GM19035 (cell line): ENCODE measurements around the gene EVC2.
"Not testable (repeated sequence)": the region's sequence is repeated elsewhere in the genome, so short reads cannot be mapped to it uniquely, and the experiment has no call there.

Source experiments
- ATAC-seq: cut with Tn5 transposase; IDR thresholded peaks from one replicate; pipeline ENCODE4 v1.9.1; 2021; ENCODE audit not compliant: unreplicated experiment

EVC2 gene

GRCh38 chr4:5746829-5747737, 38.7 kb upstream of the EVC2 start:
- ATAC-seq = no peak

DNA sequence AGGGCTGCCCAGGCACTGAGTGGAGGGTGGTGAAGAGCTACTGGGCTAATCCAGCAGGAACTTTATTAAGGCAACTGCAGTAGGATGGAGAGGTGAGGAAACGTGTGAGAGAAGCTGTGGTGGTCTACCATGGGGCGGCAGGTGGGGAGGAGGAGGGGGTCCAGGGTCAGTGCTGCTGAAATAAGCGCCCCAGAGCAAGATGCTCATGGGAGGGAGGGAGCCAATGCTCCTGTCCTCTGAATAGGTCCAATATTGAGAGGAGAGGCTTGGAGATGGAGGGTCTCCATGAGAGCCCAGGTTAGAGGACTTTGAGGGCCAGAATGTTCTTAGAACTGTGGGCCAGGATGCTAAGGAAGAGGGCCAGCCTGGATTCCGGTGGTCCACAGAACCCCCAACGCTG, 37.9 kb upstream of the EVC2 start:
- no peak for ATAC-seq

DNA sequence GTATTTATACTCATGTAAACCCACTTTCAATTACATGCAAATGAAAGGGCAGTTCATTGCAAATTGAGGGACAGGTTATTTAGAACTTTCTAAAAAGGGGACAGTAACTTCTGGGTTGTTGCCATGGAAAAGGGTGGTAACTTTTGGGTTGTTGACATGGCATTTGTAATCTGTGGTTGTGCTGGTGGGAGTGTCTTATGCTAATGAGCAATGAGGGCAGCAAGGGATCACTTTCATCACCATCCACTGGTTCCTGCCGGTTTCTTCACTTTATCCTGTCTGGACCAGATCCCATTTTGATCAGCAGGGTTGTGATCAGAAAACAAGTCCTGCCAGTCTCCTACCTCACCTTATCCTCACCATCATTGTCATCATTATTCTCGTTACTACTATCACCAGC, 34.6 kb upstream of the EVC2 start:
- ATAC-seq = no peak

- no peak for ATAC-seq
Observed at GRCh38 chr4:5742388-5742787, 34.0 kb upstream of the EVC2 start.

DNA sequence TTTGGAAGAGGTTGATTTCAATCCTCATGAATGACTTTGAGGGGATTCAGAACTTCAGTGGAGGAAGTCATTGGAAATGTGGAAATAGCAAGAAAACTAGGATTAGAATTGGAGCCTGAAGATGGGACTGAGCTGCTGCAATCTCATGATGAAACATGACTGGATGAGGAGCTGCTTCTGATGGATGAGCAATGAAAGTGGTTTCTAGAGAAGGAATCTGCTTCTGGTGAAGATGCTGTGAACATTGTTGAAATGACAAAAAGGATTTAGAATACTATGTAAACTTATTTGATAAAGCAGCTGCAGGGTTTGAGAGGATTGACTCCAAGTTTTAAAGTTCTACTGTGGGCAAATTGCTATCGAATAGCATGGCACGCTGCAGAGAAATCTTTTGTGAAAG, 29.7 kb upstream of the EVC2 start:
- ATAC-seq = no peak

- ATAC-seq = no peak
Observed at GRCh38 chr4:5735463-5735862, 27.1 kb upstream of the EVC2 start.

- no peak for ATAC-seq
Observed at GRCh38 chr4:5734853-5735252, 26.5 kb upstream of the EVC2 start.

DNA sequence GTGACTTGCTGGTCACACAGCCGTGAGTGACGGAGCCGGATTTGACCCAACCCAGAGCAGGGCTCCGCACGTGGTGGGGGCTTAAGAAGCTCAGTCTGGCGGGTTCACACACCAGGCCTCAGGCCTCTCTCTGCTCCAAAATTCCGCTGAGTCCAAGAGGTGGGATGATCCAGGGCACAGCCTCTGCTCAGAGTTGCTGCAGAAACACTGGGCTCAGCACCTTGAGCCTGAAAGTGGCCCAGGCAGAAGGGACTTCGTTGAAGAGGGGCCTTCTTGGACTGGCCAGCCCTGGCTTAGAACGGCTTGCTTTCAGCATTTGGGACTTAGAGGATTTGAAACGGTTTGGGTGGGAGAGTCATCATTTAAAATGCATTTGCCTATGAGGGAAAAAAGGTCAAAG, 23.8 kb upstream of the EVC2 start:
- ATAC-seq = no peak

DNA sequence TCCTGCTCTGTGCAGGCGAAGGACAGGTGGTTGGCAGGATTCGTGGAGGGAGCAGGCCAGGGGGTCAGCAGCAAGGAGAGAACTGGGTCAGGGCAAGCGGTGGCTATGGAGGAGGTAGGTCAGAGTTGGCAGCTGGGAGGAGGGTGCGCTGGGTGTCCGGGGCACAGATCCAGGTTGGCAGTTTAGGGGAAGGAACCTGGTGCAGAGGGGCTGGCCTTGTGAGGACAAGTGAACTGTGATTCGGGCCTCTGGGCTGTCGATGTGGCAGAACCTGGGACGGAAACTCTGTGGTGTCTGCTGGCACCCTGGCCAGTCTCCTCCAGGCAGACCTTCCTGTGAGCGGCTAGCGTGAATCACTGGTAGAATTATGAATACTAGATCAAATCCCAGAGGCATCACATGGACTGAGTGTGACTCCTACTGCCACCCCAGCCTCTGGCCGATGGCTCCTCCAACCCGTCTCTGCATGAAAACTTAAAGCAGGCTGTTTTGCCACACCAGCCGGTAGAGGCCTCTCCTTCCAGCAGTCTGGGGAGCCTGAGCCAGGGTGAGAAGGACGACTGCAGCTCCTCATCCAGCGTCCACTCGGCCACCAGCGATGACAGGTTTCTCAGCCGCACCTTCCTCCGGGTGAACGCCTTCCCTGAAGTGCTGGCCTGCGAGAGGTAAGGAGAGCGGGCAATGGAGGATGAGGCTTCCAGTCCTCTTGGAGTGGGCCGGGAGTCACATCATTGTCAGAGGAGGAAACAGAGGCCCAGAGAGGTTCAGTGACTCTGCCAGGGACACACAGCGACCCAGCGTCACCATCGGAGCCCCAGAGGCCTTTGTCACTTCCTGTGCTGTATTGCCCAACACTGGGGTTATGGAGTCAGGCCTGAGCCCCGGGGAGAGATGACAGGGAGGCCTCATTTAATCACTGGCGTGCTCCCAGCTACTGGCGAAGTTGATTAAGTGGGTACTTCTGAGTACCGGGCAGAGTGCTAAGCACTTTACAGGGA, 22.9 kb upstream of the EVC2 start:
- ATAC-seq = no peak

DNA sequence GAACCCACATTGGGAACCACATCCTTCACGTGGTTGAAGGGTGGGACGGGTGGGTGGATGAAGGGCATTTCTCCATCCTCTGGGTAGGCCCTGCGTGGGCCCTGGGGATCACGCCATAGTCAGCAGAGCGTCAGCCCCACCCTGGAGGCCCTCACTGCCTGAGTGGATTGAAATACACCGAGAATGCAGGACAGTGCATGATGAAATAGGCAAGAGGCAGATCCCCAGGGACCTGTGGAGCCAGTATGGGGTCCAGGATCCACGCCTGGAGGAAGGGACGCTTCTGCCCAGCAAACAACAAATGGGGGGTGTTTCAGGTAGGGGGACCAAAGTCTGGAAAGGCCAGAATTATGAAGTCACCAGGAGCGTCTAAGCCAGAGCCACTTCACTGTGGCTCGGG, 22.1 kb upstream of the EVC2 start:
- ATAC-seq = no peak

DNA sequence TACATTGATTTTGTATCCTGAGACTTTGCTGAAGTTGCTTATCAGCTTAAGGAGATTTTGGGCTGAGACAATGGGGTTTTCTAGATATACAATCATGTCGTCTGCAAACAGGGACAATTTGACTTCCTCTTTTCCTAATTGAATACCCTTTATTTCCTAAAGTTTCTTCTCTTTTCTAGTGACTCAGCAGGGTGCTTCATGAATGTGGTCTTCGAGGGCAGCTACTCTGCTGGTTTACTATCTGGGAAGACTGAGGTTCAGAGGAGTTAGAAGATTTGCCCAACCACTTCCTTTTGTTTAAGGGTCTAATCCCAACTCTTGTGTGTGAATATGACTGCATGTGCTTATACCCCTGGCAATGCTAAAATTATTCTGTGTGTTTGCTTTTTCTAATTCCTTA, 20.1 kb upstream of the EVC2 start:
- not testable (repeated sequence) for ATAC-seq

GRCh38 chr4:5724377-5724776, 16.0 kb upstream of the EVC2 start:
- ATAC-seq = no peak

DNA sequence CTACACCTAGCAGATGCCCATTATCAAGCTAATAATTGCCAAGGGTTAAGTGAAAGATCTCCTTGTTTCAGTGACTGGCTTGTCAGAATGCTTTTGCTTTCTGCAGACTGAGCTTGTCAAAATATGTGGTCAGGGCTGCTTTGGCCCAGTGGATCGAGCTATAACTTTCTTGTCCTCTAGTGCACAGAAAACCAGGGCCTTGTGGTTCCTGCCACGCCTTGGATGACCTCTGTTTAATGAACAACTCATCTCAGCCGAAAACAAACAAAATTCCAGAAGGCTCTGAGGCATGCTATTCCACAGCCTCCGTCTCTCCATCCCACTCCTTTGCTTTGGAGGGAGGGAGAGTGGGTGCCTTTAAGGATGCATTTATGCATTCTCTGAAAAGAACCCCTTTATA, 14.0 kb upstream of the EVC2 start:
- ATAC-seq = no peak

DNA sequence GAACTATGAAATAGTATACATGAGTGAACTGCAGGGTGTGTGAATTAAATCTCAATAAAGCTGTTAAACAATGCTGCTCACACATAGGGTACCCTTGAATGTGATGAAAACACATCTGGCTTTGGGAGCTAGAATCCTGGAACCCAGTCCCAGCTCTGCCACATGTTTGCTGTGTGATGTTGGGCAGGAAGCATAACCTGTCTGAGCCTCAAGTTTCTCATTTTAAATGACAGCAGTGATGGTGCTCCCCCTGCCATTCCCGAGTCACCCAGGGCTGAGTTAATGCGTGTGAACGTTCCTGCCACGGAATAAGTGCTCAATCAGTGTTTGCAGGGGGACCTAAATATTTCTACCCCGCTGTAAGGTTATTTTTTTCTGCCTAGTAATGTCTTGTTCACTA, 13.6 kb upstream of the EVC2 start:
- no peak for ATAC-seq

DNA sequence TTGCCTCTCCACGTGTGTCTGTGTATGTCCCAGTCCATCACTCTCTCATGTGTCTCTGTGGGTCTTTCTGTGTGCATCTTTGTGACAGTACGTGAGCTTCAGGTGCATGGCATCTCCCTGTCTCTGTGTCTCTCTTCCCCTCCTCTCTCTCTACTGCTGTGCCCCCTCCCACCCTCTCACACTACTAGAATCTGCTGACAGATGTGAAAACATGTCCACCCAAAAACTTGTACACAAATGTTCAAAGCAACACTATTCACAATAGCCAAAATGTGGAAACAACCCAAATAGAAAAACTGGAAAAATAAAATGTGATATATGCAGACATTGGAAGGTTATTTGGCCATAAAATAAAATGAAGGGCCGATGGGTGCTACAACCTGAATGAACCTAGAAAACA, 12.6 kb upstream of the EVC2 start:
- ATAC-seq = no peak

DNA sequence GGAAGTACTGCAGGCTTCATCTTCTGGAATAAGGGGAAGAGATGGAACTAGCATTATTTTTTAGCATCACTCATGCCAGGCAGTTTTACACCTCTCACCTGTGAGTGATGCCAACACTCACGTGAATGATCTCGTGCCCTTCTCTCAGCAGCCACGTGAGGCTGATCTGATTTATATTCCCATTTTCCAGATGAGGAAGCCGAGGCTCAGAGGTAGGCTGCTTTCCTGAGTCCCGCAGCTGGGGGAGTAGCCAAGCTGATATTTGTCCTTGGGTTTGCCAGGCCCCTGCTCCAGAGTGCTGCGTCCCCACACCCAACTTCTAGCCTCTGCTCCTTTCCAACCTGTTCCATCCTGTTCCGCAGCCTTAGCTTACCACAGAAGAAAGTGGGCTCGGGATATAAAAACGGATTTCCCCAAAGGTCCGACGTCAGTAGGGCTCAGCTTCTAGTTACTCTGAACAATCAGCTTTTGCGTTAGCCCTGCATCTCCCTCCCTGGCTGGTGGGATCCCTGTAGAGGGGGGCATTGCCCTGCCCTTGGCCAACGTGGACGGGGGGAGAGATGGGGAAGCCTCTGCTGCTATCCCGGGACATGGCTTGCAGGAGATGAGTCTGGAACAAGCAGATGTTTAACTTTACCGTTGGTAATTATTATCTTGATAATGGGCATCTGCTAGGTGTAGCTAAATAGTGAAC, 11.9 kb upstream of the EVC2 start:
- ATAC-seq = no peak

DNA sequence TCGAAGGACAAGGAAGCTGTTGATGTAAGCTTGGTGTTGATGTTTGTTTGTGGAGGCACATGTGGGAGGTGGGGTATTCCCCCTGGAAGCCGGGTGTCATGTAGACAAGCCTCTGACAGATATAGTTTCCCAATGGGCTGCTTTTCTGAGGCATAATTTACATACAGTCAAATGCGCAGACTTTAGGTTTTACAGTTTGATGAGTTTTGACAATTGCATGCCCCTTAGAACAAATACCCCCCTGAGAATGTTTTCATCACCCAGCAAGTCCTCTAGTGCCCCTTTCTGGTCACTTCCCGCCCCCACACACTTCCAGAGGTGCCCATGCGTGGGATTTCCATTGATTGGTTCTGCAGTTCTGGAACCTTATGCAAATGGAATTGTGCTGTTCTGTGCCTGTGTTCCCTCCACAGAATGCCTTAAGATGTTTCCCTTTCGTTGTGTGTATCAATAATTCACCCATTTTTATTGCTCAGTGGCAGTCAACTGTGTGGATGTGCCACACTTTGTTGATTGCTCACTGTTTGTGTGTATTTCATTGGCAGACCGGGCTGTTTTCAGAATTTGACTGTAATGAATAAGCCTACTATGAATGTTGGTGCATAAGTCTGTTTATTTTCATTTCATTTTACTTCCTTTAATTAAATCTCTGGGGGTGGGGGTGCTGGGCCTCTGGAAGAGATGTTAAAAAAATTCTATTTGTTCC, 11.1 kb upstream of the EVC2 start:
- peak; percentile 87 for ATAC-seq

DNA sequence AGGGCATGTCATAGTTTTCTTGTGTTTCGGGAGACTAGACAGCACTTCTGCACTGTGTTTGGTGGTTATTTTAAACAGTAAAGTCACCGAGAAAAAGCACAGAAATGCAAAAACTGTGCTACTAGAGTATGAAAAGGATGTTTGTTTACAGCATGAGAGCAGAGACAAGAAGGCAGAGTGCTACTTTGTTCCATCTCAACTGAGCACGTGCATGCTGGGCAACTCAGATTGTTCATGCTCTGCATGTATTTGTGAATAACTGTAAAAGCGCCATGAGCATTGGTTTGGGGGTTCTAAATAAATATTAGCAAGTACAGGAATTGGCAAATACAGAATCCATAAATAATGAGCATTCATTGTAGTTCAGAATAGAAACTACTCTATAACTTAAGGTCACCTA, 10.1 kb upstream of the EVC2 start:
- no peak for ATAC-seq

- ATAC-seq = no peak
Observed at GRCh38 chr4:5717449-5718158, 9.2 kb upstream of the EVC2 start.

GRCh38 chr4:5716391-5716790, 8.0 kb upstream of the EVC2 start:
- no peak for ATAC-seq
